HG03097 (cell line): Measurements from ENCODE around the gene PHKA2.

Experiments
- ATAC-seq: cut with Tn5 transposase; IDR thresholded peaks from one replicate; pipeline ENCODE4 v1.9.1; 2021; ENCODE audit not compliant: unreplicated experiment, low FRiP score

Gene PHKA2

DNA sequence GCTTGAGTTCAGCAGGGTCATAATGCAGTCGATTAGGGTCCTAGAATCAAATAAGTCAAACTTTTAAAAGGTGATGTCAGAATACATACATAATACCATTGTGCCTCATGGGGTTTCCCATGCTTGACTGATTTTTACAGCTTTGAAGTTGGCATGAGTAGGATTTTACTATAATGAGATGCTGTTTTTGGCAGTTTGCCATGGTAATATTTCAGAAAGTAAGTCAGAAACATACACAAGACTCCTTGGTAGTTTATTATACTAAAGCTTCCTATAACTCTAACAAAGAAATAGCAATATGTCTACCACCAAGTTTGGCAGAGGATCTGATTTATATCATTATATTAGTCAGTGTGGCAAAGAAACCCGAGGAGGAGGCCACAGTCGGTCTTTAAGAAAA is 45.2 kb downstream of the PHKA2 start:
- ATAC-seq, result no peak

DNA sequence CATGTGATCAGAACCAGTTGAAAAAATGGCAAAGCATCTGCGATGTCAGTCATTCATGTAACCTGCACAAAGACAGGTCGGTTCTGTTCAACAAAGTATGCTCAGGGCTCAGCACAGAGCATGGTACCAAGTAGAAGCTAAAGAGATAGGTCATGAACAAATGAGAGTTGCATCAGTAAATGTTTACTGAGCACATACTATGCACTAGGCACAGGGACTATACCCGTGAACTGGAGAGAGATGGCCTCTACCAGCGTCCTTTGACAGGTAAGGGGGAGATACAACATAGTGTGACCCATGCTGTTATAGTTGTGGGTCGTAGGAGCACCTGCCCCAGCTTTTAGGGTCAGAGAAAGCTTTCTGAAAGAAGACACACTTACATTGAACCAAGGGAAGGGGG is 46.7 kb downstream of the PHKA2 start:
- no peak for ATAC-seq

DNA sequence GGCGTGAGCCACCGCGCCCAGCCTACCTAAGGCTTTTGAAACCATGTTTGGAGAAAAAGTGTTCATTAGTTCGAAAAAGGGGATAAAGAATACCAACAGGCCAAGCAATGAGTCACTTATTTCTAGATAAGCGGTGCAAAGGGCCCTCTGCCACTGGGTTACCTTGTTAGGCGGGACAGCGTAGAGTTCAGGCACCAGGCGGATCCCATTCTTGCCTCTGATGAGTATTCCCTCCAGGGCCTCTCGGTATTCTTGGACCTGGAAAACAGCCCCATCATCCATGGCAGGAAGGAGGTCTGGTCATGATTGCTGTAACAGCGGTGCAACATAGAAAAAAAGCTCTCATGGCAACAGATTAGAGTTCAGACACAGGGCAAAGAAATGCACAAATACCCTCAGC is 48.0 kb downstream of the PHKA2 start:
- ATAC-seq, result no peak

DNA sequence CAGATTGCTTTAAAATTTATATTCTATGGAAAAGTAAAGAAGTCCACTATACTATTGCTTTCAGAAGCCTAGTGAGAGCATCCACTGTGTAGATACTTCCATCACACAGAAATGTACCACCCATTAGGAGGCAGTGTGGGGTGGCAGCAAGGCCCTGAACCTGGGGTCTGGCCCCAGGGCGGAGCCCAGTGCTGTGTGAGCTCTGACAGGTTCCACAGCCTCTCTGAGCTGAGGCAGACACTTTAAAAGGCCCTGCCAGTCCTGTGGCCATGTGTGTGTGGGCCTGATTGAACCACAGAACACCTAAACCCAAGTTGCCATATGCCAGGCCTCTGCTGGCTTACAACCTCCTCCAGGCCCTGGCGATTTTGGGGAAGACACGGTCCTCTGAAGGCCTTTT is 49.2 kb downstream of the PHKA2 start:
- no peak for ATAC-seq

DNA sequence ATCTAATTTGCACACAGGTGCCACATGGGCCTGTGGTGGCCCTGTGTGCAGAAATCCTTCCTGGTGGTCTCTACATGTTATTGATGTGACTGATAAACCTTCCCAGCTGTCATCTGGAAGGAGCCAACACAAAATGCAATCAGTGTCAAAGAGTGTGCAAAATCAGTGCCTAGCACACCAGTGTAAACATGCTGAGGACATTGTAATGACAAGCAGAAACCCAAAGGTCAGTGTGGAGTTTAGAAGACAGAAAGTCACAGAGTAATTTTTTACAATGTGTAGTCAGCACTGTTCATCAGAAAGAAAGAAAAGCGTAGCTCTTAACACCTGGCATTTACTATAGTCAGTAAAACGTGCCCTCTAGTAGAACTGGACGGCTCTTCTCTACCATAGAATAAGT is 50.3 kb downstream of the PHKA2 start:
- ATAC-seq, result no peak

DNA sequence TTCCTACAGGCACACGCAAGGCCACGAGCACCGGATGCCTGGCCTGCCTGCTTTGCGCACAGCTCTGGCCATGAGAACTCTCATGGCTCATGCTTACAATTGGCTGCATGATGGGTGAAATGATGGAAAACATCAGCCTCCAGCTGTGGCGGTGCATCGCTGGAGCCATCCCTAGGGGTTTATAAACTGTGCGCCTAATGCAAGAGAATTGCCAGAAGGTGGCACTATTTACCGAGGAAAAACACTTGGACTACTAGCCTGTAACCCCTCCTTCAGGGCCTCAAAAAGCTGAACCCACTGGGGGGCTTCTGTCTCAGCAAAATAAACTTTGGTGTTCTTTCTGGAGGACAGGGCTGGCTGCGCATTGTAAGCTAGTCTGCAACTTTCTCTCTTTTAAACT is 51.9 kb downstream of the PHKA2 start:
- ATAC-seq, result no peak

DNA sequence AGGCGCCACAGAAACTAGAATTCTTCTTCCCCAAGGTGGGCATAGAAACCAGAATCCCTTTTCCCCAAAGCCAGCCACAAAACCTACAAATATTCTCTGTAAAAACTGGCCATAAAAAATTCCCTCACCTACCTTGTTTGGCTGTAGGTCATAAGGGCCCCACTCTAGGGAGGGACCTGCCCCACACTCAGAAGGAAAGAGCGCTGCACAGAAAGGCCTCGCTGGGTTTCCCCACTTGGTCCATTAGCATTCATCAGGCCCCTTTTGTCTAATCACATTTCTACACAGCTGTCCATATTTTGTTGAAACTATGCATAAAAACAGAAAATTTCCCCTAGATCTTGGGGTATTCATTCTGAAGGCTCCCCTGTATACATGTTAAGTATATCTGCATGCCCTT is 54.1 kb downstream of the PHKA2 start:
- ATAC-seq, result no peak

DNA sequence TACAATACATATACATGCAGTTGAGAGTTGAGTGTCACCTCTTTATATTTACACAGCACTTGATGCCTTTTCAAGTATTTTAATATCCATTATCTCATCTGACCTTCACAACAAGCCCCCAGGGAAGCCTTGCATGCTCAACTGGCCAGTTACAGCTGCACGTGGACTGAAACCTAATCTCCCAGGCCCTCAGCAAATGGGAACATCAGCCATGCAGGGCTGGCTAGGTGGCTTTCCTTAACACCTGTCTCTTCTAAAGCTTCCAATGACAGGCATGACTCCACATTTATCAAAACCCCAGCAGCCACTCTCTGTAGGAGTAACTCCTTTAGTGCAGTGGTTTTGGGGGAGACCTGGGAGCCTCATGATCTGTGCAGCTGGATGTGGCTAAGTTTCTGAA is 56.4 kb downstream of the PHKA2 start:
- ATAC-seq, result no peak

DNA sequence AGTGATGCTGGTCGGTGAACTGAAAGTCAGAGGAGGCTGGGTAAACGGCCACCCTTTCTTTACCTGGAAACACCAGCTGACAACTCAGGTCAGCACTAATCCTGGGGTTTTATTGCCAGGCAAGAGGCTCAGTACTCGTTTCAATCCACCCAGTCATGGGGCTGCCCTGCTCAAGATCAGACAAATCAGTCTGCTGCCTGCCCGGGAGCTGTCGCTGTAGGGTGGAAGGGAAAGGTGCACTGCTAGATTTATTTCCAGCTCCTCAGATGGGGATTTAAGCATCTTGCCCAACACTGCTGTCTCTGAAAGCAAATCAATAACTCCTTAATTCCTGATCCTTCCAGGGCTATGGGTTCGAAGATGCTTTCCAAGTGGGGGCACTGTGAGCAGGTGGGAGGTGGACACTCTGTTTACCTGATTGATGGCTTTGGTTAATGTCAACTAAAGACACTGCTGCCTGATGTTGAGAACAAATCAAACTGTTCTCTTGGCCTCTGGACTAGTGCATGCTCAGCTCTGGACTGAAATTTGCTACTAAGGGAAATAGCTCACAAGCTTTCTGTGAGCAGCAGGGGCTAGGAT is 59.3 kb downstream of the PHKA2 start:
- ATAC-seq, result no peak

DNA sequence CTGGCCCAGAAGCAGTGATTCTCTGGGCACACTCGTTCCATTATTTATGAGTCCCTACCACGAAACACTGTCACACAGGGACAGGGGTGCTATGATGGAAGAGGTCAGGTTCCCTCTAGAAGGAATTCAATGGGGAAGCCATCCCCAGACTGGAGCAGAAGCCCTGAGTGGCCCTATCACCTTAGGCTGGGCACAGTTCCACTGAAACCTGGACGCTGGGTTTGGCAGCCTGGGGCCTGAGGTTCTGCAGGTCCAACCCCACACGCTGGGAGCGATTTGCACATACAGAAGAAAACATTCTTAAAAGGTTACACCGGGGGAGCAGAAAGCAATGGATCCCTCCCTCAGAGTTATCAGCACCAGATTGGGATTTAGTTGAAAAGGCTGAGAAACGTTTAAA is 63.3 kb downstream of the PHKA2 start:
- ATAC-seq, result no peak

DNA sequence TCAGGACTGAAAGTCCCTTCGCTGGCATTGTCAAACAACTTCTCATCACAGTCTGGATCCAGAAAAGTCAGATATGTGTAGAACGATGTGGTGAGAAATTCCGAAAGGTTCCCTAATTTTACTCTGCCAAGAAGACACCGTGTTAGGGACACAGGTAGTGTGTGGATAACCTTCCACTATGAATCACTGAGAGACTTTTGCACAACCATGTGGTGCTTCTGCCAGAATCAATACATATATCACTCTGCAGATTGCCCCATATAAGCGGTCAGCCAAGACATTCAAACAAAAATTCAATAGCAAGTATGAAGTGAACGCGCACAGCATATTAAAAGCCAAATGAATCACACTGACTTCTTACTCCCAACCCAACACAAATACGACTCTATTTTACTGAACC is 63.8 kb downstream of the PHKA2 start:
- ATAC-seq, result no peak

DNA sequence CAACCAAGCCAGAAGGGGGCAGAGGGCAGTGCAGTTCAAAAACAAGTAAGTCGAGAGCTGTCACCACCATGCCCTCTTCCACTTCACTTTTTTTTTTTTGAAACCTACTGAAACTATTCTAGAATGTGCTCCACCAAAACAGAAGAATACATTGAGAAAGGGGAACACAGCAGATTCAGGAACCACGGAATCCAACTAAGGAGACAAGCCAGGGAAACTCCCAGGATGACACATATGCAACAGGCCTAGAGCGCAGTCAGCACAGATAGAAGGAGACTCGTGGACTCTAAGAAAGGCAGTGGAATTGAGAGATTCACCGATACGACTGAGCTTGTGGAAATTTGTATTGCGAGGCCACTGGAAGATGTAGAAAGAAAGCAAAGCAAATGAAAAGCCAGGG is 66.1 kb downstream of the PHKA2 start:
- ATAC-seq, result no peak

DNA sequence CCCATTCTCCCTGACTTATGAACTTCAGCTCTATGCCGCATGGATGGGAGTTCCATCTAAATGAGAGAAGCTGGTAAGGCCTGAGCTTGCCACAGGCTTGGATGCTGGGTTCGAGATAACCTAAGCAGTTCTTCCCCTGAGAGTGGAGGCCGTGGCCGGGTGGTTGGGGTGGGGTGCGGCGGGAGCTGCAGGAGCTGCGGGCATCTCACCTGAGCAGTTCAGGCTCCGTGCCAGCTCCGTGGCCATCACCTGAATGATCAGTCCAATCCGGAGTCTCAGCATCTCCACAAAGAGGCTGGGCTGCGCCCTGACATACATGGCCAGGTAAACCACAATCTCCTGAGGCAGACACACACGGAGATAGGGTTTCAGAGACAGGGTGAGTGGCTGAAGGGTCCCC is 77.6 kb downstream of the PHKA2 start:
- ATAC-seq, result no peak

DNA sequence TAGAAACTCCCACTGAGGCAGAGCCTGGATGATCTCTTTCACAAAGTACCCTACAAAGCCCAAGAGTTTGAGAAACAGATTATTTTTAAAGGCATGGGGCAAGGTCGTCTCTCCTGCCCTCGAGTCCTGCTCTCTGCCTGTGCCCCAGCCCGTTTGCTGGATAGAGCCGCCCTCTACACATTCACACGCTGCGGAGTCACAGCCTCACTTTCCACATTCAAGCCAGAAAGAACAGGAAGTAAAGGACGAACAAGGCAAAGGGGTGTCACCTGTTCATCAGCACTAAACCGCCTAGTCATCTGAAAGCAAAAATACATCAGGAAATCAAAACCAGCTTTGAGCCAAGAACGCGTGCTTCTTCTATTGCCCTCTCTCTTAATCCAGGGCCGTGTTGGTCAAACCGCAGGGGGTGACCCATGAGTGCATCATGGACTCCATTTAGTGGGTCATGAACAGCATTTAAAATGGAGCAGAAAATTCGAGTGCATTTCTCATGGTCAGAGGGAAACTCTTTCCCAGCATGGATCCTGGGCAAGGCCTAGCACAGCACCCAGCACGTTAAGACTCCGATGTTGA is 83.4 kb downstream of the PHKA2 start:
- no peak for ATAC-seq

DNA sequence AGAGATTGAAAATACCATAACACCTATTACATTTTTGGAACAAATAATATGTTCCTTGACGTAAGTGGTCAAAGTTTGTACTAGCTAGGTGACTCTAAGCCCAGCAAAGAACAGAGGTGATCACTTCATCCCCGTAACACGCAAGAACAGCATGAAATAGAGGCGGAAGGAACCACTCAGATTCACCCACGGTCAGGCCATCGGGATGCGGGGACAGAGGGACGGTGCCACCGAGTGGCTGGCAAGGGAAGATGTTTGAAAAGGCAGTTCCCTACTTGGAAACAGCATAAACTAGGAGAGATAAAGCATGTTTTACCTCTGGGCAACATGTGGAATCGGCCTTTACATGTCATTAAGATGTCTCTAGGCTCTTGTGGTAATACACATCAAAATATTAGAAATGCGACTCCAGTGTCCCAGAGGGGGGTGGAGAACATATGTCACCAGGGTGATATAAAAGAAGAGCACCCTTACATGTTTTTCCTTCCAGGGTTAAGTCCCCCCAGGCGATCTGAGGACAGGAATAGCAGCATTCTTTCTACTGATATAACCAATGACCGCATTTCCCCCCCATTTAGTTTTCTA is 84.0 kb downstream of the PHKA2 start:
- no peak for ATAC-seq

DNA sequence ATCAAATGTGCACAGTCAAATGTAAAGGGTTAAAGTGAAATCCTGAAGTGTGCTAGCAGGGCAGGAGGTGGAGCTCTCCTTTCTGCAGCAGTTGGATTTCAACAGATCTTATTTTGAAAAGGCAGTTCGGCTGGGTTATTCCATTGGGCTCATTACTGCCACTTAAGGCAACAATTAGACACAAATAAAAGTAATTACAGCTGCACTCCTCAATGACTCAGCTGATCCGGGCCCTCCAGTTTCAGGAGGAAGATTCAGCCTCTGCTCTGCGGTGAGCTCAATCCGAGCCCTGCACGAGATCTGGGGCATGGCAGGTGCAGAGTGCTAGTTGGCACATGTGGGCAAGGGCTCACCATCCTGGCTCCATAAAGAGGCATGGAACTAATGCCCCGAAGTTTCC is 85.4 kb downstream of the PHKA2 start:
- no peak for ATAC-seq

DNA sequence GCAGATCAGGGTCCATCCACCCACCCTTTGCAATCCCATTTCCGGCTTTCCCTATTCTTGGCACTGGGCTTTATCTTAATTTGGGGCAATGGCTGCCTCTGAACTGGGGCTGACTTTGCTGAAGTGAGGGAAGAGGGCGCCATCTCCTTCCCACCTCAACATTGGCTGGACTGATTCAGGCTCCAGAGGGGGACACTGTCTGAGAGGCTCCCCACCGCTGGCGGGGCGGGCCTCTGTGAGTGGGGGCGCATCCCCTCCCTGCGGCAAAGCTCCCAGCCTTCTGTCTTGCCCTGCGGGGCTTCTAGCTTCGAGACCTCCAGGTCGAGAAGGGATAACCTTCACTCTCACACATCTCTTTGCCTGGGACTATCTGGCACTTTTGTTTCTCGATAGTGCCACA is 85.8 kb downstream of the PHKA2 start:
- no peak for ATAC-seq

DNA sequence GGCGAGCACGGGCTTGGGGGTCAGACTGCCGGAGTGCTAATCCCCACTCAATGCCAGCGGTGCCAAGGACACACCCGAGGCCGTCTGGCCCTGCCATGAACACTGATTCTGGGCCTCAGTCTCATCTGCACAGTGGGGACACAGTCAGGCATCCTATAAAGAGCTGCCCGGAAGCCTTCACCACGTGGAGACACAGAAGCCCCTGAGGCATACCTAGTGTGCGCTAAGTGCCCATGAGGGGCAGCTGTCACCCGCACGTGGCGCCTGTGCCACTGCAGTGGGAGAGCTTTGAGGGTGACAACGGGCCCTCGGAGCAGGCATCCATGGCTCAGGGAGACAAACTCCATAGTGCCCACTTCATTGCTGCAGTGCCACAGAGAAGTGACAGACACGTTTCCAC is 86.3 kb downstream of the PHKA2 start:
- ATAC-seq, result no peak

DNA sequence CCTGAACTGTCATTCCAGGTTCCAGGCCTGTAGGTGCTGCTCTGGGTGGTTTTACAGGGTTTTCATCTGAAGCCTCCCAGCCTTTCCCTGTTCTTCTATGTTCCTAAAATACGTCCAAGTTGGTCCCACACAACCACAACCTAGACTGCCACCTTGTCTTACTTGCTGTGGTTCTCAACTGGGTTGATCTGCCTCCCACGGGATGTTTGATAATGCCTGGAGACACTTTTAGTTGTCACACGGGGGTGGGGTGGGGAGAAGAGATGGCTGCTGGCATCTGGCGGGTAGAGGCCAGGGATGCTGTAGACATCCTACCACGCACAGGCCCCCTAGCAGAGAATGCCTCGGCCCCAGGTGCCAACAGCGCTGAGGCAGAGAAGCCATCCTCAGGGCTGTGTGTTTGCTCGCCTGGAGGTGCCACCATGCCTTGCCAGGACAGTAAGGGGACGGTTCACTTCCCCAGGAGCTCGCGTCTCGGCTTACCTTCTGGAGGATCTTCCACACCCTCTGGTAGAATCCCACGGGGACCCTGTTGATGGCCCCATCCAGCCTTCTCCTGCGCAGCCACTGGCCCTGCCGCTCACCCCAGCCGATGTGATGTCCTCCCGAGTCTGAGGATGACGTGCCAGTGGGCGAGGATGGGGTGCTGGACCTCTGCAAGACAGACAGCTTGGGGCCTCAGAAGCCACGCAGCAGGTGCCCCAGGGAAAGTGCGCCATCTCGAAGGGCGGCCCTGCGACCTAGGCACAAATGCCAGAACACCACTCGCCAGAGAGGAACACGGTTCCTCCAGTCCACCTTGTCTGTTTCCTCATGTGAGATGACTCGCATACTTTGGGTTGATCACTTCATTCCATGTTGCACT is 87.0 kb downstream of the PHKA2 start:
- ATAC-seq, result no peak

DNA sequence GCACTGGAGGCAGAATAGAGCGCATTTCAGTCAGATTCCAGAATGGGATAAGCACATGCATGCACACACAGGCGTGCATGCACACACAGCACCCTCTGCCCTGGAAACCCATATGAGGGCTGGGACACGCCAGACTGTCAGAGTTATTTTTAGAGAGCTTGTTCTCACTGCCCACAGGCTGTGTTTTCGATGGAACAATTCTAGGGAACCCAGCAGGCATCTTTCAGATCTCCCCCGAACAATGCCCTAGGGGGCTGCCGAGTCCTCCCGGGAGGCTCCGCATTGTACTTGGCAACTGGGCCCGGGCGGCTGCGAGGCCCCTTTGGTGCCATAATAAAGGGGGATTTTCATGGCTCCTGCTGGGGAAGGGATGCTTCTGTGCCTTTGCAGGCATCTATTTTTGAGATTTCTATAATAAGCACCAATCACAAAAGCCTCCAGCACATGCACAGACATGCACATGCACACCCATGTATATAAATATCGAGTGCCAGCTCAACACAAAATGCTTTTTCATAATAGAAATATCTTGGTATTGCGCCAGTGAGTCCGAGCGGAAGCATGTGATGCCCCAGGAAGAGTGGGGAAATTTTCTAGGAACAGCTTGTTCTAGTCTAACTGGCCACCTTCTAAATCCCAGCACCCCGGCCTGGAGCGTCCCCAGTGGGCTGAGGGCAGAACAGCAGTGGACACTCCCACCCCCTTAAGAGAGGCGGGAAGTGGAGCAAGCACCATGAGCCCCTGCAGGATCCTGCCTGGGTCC is 88.5 kb downstream of the PHKA2 start:
- ATAC-seq, result no peak

DNA sequence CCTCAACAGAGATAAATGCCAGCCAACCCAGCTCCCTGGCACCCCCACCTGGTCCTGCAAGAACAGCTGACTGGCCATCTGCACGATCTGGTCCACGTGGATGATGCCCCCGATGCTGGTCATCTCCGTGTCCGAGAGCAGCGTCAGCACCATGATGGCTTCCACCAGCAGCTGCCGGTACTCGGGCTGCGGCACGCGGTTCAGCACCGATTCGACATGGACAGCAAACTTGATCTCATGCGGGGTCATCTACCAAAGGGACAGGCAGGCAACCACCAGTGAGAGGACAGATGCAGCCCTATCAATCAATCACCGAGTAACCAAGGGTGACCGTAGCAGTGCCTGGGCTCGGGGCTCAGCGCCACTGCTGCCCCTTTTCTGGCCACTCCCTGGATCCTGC is 89.8 kb downstream of the PHKA2 start:
- no peak for ATAC-seq
